ENCODE data around the gene MESD.

Gene MESD

DNA sequence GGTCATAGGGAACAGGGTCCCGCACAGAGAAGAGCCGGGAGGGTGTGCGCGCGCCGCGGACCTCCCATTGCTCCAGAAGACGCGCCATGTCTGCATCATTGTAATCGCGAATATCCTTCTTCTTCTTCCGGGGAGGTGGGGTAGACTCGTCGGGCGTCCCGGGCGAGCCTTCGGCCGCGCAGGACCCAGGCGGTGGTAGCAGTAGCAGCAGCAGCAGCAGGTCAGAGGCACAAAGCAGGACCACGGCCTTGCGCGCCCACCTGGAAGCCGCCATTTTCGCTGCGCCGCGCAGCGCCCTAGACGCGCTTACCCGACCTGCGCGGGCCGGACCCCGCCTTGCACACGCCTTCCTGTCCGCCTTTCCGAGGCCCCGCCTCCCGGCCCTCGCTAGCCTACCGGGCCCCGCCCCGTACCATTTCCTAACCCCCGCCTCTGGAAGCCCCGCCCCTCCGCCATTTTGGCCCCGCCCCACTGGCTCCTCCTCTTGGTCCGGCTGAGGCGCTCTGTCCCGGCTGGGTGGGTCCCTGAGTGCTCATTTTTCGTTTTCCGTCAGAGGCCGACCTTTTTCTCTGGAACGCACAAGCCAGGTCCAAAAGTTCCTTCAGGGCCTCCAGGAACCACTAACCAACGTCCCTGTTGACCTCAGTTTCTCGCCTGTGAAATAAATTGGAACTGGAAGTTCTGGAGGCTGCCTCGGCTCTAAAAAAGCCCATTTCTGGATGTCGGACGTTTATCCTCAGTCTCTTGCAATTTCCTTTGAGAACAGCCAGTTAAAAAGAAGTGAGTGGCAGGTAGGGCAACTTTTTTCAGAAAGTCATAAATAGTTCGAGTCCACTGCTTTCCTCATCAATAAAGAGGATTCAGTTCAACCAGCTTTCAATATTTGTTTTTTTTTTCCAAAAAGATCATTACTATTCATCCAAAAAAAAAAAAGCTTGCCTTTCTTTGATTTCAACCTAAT is at the start of gene MESD:
MESD (minus strand) TSS at position 302 of the 961 bp plus-strand sequence; CDS start at position 274, 28 bp downstream.
- peak within 1 kb of the TSS; percentile 99 for H3K4me3 ChIP-seq (ENCODE audit: low read length)
- TF ChIP-seq ZNF274 (IDR thresholded peaks at IDR 0.05; ENCODE audit: low read depth, low read length): no peak

DNA sequence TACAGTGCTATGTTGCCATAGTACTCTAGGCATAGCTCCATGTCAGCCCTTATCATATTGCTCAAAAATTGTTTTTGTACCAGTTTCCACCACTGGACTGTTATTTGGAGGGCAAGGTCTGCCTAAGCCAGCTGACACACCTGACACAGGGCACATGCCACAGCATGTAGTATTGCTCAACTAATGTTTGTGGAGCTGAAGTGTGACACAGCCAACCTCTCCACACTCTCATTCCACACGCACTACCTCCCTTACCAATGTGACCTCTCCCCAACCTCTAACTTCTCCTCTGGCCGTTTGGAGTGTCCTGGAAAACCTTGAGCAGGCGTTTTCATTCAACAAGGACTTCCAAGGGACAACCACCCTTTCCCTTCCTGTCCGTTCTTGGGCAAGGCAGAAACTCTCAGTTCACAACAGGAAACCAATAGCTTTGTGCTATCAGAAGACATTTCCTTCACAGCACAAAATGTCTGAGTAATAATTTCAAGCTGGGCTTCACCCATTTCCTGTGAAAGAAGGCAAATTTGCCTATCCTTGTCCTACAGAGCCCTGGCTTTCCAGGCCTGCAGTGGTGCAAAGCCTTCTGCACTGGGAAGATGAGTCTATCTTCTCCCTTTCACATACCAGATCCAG is 49.5 kb upstream of the MESD start:
- no peak for TF ChIP-seq ZNF274 (IDR thresholded peaks at IDR 0.05; ENCODE audit: low read depth, low read length)

DNA sequence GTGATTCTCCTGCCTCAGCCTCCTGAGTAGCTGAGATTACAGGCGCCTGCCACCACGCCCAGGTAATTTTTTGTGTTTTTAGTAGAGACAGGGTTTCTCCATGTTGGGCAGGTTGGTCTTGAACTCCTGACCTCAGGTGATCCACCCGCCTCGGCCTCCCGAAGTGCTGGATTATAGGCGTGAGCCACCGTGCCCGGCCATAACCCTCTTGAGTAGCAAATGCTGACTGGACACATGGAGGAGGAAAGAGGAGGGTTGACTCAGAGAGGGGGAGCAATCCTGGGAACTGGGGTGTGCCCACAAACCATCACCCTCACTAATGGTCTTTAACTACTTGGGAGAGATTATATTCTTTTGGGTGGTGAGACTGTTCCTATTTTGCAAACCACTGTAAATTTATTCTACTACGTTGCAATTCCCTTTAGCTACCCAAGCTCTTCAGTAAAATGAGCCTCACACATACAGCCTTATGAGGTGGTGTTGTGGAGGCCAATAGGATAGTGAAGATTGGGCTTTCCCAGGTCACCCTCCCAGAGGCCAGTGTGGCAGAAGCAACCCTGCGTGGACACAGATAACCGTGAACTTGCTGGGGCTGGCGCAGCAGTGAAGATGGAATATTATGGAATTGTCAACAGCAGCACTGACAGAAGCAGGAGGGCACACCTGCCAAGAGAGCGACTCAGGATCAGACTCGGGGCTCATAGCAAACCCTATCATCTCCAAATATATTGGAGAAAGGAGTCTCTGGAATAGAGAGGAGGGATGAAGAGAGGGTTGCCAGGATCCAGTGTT is 48.5 kb upstream of the MESD start:
- TF ChIP-seq ZNF274 (IDR thresholded peaks at IDR 0.05; ENCODE audit: low read depth, low read length): no peak
- no peak overlapping the region for H3K4me3 ChIP-seq (ENCODE audit: low read length)

More for the DNA sequence above, 49.5 kb upstream of the MESD start:
- H3K4me3 ChIP-seq (ENCODE audit: low read length): no peak overlapping the region

DNA sequence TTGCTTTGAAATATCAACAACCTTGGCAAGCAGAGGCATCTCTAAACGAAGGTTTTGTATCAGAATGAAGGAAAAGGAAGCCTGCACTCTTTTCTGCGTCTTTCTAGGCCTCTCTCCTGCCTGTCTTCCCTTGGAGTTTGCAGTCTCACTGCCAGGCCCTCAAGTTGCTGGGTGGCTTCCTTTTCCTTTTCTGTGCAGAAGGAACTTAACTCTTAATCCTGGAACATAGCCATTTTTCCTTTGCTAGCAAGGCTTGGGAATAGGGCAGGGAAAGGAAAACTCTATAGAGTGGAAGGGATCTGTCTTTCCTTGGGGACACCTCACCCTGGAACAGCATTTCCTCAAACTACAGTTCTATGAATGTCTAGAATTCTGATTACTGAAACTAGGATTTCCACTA is 43.9 kb upstream of the MESD start:
- no peak for TF ChIP-seq ZNF274 (IDR thresholded peaks at IDR 0.05; ENCODE audit: low read depth, low read length)
- no peak overlapping the region for H3K4me3 ChIP-seq (ENCODE audit: low read length)

DNA sequence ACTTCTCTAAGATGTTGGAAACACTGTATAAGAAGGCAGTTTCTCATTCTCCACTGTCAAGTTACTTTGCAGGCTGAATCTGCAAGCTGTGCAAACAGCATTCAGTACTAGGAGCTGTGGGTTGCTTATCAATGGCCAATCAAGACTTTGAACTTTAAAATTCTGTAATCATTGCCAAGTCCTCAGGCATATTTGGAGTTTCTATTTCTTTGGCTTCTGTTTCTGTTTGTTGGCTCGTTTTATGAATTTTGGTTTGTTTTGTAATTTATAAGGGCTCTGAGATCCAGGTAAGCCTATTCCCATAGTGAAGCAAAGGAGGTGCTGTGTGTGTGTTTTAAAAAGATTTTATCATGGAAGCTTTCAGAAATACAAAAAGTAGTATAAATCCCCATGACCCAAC is 43.2 kb upstream of the MESD start:
- no peak overlapping the region for H3K4me3 ChIP-seq (ENCODE audit: low read length)
- no peak for TF ChIP-seq ZNF274 (IDR thresholded peaks at IDR 0.05; ENCODE audit: low read depth, low read length)

DNA sequence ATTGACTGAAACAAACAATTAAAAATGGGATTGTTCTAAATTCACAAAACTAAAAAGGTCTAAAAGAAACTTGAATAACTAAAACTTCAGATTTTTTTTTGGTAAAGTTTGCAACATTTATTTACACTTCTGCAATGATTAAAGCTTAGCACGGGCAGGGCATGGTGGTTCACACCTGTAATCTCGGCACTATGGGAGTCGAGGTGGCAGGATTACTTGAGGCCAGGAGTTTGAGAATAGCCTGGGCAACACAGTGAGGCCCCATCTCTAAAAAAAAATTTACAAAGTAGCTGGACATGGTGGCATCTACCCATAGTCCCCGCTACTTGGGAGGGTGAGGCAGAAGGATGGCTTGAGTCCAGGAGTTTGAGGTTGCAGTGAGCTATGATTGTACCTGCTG is 42.7 kb upstream of the MESD start:
- TF ChIP-seq ZNF274 (IDR thresholded peaks at IDR 0.05; ENCODE audit: low read depth, low read length): no peak
- H3K4me3 ChIP-seq (ENCODE audit: low read length): no peak overlapping the region

DNA sequence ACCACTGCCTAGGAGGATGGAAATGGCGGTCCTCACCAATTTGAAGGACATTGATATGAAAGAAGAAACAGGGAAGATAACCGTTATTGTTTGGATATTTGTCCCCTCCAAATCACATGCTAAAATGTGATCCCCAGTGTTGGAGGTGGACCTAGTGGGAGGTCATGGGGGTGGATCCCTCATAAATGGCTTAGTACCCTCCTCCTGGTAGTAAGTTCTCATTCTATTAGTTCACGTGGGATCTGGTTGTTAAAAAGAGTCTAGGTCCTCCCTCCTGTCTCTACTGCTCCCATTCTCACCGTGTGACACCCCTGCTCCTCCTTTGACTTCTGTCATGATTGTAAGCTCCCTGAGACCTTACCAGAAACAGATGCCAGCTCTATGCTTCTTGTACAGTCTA is 41.6 kb upstream of the MESD start:
- TF ChIP-seq ZNF274 (IDR thresholded peaks at IDR 0.05; ENCODE audit: low read depth, low read length): no peak
- no peak overlapping the region for H3K4me3 ChIP-seq (ENCODE audit: low read length)

DNA sequence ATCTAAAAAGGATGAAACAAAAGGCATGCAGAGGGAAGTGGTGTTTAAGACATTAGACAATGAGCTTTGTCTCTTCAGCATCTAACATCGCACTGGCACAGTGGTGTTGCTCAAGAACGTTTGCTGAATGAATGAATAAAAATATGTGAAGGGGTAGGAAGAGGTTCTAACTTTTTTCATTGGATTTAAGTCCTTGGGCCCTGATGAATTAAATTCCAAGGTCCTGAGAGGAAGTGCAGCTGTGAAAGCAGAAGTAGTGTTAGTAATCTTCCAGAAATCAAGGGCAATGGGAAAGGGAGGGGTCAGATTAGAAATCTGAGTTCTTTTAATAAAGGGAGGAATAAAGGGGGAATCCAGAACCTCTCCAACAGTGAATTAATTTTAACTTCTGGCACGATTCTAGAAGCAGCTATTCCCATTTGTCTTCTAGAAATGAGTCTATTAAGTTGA is 40.7 kb upstream of the MESD start:
- no peak overlapping the region for H3K4me3 ChIP-seq (ENCODE audit: low read length)
- no peak for TF ChIP-seq ZNF274 (IDR thresholded peaks at IDR 0.05; ENCODE audit: low read depth, low read length)

DNA sequence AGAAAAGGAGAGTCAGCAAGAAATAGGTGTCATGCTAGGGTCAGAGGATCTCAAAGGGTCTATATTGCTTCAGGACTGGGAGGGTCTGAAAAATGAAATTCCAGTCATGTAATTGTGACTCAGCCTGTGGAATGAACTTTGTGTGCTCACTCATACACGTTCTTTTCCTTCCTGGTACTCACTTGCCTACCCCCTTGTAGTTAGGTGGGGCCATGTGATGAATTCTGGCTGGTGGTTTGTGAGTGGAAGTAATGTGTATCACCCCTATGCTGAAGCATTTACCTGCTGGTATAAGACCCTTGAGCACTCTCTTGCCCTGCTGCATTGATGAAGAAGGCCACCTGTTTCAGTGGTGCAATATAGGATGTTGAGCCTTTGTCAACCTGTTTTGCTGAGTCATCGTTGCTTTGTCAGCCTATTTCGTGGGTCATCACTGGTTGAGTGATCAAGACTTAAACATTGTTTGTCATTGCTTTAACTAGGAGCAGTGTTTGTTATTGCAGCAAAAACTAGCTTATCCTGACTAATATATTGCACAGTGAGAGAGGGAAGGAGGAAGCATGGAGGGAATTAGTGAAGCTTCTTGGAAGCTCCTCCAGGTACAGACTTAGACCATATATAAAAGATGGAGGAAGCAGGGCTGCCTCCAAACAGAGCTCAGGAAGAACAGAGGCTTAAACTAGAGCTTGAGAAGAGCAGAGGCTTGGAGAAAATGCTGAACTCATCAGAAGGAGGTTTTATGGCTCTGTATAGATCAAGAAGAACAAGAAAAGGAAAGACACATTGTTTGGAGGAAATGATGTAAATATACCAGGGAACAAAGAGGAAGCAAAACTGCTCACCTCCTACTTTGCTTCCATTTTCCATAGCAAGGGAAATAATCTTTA is 40.0 kb upstream of the MESD start:
- no peak overlapping the region for H3K4me3 ChIP-seq (ENCODE audit: low read length)
- no peak for TF ChIP-seq ZNF274 (IDR thresholded peaks at IDR 0.05; ENCODE audit: low read depth, low read length)

DNA sequence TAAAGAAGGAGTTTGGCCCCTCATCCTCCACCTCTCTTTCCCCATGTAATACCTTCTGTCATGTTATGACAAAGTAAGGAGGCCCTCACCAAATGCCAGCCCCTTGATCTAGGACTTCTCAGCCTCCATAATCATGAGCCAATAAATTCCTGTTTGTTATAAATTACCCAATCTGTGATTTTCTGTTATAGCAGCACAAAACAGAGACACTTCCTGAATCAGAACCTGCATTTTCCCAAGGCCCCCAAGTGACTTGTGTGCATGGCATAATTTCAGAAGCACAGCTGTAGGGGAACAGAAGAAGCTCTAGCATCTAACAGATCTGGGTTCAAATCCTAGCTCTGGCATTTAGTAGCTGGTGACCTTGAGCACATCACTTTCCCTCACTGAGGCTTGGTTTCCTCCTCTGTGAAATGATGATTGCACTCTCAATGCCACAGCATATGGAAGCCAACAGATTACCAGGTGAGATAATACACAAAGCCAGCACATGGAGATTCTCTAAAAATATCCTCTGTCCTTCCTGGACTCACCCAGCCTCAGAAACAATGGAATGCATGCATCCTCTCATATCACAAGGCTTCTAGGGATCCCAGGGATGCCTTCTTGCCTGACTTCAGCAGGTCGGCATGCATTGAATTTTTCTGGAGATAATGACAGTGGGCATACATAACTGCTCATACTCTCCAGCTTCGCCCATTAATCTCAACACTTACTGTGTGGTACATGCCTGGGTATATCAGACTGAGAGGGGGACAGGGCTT is 37.4 kb upstream of the MESD start:
- H3K4me3 ChIP-seq (ENCODE audit: low read length): no peak overlapping the region
- TF ChIP-seq ZNF274 (IDR thresholded peaks at IDR 0.05; ENCODE audit: low read depth, low read length): no peak

DNA sequence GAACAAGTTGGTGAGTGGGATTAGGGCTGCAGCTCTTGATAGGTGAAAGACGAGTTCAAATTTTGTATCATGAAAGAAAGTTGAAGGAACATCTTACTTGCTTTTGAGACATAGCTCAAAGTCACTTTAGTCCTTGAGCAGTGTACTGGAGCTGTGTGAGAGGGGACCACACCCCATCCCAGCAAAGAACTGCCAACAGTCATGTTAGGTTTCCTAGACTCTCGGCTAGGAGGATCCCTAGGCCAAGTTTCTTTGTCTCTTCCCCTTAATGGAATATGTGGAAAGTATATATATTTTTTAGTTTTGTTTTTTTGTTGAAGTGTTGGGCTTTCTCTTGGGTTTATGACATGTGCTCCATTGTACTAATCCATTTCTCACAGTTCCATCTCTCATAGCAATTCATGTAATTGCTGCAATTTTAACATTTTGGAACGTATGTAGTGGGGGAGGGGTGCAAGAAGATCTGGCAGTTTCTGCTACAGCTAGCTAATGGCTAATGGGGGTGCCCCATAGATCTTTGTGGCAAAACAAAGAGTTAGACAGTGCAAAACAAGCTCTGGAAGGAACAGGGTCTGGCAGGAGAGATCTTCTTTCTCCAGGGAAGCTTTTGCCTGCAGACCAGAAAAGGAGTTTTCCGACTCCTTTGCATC is 36.2 kb upstream of the MESD start:
- H3K4me3 ChIP-seq (ENCODE audit: low read length): no peak overlapping the region
- TF ChIP-seq ZNF274 (IDR thresholded peaks at IDR 0.05; ENCODE audit: low read depth, low read length): no peak

DNA sequence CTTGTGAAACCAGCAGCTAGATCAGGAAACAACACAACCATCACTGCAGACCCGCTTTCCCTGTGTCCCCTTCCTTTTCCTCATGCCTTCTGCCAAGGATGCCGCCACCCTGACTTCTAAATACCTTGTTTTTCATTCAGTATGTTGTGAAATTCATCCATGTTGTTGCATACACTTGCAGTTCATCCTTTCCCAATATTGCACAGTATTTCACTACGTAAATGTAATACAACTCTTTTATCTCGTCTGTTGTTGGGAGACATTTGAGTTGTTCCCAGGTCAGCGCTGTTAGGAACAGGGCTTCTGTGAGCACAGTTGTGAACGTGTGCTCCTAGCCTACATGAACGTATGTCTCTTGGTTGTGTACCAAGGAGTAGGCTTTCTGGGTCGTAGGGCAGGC is 35.3 kb upstream of the MESD start:
- TF ChIP-seq ZNF274 (IDR thresholded peaks at IDR 0.05; ENCODE audit: low read depth, low read length): no peak
- no peak overlapping the region for H3K4me3 ChIP-seq (ENCODE audit: low read length)

Data from GM08714 (cell line).